ENCODE results near the gene ARL3.
"Not testable (repeated sequence)": the region's sequence is repeated elsewhere in the genome, so short reads cannot be mapped to it uniquely, and the experiment has no call there.

The ARL3 gene

DNA sequence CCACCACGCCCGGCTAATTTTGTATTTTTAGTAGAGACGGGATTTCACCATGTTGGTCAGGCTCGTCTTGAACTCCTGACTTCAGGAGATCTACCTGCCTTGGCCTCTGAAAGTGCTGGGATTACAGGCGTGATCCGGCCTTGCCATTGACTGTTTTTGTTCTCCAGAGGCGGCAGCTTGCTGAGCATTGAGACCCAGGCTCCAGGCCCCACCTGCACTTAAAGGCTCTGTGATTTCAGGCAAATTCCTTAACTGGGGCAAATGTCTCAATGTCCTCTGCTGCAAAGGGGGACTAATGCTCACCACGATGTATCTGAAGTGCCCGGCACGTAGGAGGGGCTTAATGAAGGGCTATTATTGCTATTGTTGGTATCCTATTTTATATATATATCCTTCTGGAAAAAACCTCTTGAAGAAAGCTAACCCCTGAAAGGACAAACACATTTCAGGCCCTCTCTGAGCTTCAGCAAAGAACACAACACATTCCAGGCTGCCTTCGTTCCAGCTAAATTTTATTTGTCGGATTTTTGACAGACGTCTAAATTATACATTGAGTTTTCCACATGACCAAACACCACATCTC, 40.9 kb downstream of the ARL3 start:
- no peak for DNase-seq (ENCODE audit: low read depth)

DNA sequence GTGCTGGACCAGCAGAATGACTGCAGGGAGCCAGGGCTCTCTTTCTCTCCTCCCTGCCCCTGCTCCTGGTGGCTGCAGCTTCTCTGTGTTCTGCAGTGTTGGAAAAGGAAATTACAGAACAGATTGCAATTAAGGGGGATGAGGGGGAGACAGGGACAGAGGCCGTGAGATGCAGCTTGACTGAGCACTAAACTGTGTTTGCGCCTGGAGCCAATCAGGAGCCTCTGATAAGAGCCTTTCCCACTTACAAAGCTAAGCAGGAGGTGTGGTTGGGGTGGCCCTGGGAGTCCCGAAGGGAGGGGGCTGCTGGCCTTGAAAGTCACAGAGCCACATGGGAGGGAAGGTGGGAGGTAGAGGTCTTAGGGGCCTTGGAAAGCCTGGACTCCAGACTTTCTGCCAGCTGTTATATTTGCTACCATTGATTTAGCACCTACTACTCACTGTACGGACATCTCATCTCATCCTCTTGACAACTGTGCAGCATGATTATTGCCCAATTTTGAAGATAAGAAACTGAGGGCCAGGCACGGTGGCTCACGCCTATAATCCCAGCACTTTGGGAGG, 43.2 kb downstream of the ARL3 start:
- no peak for DNase-seq (ENCODE audit: low read depth)

DNA sequence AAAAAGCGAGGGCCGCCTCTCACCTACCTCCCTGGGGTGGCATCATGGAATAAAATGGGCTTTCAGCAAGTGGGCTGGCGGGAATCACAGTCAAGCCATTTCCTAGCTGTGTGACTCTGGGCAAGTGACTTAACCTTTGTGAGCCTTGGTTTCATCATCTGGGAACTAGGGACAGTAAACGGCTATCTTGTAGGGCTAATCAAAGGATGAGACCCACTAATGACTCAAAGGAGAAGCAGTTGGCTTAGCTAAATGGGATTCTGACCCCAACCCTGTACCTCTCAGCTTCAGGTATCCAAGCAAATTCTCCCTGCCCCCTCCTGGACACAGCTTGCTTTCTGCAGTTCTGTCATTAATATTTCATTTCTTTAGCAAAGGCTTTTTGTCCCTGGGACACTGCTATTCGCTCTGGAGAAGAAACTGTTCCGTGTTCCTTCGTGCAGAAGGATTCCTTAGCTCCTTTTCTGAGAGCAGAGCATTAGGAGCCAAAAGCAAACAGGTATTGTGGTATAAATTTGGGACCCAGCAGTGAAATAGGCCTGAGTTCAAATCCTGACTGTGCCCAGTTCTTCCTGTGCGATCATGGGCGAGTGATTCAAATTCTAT, 44.0 kb downstream of the ARL3 start:
- DNase-seq (ENCODE audit: low read depth): no peak

DNA sequence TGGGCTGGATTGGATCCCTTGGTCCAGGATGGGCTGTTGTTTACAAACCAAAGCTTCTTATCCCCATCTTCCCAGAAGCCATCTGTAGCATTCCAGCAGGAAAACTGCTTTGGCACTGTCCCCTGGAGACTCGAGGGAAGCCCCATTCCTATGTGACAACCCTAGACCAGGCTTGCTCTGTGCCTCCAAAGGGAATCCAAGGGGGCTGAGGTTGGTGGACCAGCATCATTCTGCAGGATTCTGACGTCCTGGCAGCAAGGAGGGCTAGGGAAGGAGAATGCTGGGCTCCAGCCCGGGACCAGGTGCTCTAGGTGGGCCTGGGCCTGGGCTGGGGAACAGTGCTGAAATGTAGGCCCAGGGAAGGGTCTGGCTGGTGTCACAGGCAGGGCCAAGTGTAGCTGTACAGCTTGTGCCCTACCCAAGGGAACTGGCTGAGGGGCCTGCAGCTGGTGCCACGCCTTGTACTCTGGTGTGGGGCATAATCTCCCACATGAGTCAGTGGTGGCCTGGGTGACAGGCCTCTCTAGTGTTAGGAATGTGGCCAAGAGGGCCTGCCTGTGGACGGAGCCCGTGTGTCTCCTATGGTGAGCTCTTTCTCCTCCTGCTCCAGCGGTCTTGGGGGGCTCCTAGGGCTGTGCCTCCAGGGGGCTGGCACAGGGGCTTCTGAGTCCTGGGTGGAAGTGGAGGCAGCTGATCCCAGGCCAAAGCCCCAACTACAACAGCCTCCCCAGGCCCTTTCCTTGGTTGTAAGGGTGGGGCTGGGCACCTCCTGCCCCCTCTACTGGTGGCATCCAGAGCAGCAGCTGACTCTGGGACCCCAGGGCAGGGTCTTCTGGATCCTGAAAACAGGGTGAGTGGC, 44.8 kb downstream of the ARL3 start:
- DNase-seq (ENCODE audit: low read depth): no peak

DNA sequence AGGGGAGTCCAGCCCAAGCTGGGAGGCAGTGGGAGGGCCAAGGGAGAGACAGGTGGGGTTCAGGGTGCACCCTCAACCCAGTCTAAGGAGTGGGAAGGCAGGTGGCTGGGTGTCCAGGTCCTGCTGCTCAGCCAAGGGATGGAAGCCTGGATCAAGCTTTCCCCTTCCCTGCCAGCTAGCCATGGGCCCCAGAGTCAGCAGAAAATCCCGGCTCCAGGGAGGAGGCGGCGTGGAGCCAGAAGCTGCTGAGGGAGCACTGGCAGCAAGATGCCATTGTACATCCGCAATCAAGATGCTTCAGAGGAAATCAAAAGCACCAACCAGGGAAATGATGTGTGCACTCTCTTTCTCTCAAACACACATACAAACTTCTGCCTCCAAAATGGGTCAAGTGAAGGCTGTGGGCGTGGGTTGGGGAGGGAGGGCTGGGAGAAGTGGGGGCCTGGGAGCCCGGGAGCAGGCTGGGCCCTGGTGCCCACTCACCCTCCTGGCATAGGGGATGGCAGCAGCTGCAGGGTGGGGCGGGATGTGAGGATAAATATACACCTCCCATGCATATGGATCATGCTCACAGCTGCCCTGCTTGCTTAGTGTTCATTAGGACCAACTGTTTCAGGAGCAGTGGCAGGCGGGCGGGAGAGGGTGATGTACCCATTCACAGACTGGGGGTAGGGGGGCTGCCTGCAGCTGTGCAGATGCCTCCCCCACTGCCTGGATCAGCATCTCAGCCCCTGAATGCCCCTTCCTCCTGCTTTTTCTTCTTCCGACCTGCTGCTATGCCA, 45.7 kb downstream of the ARL3 start:
- no peak for DNase-seq (ENCODE audit: low read depth)

DNA sequence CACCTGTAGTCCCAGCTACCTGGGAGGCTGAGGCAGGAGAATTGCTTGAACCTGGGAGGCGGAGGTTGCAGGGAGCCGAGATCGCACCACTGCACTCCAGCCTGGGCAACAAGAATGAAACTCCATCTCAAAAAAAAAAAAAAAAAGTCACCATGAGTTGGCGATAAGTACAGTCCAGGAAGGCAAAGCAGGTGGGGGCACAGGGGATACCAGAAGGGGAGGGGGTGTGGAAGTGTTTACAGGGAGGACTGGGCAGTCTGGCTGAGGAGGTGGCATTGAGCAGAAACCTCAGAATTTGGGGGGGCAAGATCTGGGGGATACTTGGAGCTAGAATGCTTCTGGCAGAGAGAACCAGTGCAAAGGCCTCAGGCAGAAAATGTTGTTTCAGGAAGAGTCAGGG, 46.8 kb downstream of the ARL3 start:
- not testable (repeated sequence) for DNase-seq (ENCODE audit: low read depth)

DNA sequence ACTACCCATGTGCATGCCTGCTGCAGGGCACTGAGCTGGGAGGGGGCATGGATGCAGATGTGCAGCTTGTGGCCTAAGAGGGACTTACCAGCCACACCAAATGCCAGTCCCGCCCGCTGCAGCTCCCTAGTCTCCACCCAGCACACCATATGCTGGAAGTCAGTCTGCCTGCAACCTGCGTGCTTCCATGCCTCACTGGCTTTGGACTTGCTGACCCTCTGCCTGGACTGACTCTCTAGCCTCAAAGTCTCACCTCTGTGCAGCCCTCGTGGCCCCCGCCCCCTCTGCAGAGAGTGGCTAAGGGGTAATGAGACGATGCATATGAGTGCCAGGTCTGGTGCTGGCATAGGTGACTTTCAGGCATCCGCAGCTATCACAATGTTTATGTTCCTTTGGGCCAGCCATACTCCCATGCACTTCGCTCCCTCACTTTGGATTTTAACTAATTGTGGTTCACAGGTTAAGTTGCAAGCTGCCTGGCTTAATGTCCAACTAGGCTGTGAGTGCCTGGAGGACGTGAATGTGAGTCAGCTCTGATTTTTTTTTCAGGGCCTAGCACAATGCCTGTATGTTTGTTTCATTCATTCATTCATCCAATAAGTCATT, 48.2 kb downstream of the ARL3 start:
- no peak for DNase-seq (ENCODE audit: low read depth)

DNA sequence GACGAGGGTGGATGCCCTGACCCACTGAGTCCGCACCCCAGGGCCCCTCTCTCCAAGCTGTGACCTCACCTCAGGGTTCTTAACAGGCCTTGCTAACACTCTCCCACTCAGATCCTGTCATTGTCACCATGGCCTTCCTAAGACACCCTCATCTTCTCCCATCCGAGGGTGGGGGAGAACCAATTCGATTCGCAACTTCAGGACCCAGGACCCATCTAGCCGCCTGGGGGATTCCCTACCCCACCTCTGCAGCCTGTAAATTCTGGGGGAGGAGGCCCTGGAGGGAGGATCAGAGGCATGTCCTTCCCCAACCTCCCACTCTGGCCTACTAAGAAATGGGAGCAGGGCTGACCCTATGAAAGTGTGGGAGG, 52.6 kb downstream of the ARL3 start:
- DNase-seq (ENCODE audit: low read depth): no peak

DNA sequence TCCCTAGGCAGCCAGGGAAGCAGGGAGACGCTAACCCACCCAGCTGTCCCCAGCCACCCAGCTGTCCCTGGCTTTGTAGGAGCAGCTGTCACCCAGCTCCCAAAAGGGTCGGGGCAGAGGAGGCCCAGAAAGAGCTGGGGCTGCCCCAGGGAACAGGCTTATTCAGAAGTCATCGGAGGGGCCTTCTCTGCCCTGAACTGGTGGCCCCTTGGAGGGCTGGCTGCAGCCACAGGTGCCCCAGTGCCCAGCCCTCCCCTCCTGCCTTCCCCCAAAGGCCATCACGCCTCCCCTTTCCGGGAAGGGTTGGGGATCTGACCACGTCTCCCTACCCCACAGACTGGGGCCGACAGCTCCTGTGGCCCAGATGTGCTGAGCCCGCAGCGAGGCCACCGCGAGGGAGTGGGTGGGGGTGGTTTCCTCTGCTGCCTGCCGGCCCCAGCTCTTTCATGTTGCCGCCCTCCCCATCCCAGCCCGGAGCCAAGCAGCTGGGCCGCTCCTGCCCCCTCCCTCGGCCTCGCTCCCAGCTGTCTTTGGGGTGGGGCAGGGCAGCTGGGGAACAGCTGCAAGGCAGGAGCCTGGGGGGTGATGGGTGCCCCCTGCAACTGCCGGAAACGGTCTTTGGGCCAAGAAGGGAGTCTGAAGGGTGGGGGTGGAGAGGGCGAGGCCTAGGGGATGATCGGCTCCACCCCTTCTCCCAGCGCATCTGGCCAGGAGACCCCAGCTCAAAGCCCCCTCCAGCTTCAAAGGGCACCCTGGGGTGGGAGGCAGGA, 53.1 kb downstream of the ARL3 start:
- peak; percentile 46 for DNase-seq (ENCODE audit: low read depth)

DNA sequence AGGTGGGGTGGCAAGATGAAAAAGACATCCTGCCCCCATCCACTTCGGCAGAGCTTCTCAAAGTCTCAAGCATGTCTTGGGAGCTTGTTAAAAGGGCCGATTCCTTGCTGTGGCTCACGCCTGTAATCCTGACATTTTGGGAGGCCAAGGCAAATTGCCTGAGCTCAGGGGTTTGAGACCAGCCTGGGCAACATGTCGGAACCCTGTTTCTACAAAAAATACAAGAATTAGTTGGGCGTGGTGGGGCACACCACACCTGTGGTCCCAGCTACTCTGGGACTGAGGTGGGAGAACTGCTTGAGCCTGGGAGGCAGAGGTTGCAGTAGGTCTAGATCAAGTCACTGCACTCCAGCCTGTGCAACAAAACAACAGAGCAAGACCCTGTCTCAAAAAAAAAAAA, 55.4 kb downstream of the ARL3 start:
- DNase-seq (ENCODE audit: low read depth): no peak

DNA sequence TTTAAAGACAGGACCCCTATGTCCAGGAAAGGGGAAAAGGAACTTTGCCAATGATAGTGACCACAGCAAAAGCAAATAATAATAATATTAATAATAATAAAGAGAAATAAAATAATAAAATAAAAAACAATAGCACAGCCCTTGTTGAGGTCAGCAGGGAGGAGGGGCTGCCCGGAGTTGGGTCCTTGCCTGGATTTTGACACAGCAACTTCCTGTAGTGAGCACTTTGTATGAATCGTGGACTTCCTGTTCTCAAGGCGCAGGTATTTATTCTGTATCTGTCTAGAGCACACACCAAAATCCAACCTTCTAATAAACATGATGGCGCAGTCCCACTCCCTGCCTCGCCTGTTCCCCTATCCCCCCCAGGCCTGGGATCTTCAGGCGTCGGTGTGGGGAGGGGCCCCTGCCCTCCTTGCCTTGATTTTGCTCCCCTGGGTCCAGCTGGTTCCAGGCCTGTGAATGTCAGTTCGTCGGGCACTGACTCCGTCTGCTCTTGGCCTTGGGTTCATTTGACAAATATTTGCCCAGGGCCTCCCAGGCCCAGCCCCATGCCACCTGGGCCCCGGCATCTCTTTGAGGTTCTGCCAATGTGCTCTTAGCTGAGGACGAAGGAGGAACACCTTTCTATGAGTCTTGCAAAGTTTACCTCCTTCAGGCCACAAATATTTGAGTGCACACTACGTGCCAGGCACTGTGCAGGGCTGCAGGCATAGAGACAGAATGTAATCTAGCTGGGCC, 56.0 kb downstream of the ARL3 start:
- DNase-seq (ENCODE audit: low read depth): no peak

DNA sequence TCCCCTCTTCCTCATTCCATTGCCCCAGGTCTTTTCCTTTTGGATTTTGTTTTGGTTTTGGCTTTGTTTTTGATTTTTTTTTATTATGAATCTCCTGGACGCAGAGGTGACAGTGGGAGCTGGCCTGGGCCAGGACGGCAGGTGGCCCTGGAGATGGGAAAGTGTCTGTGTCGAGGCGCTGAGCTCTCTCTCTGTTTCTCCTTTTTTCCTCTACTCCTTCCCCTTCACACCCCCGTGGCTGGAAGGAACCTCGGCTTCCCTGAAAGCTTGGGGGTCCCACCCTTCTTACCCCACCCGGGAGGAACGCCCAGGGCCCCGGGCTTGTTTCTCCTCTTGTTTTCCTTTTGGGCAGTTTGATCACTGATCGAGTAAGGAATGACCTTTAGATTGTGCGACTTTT, 56.7 kb downstream of the ARL3 start:
- no peak for DNase-seq (ENCODE audit: low read depth)

DNA sequence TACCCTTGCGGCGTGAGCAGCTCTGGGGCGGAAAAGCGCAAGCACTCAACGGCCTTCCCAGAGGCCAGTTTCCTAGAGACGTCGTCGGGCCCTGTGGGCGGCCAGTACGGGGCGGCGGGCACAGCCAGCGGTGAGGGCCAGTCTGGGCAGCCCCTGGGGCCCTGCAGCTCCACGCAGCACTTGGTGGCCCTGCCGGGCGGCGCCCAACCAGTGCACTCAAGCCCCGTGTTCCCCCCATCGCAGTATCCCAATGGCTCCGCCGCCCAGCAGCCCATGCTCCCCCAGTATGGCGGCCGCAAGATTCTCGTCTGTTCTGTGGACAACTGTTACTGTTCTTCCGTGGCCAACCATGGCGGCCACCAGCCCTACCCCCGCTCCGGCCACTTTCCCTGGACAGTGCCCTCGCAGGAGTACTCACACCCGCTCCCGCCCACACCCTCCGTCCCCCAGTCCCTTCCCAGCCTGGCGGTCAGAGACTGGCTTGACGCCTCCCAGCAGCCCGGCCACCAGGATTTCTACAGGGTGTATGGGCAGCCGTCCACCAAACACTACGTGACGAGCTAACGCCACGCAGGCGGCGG, 57.3 kb downstream of the ARL3 start:
- DNase-seq (ENCODE audit: low read depth): no peak

DNA sequence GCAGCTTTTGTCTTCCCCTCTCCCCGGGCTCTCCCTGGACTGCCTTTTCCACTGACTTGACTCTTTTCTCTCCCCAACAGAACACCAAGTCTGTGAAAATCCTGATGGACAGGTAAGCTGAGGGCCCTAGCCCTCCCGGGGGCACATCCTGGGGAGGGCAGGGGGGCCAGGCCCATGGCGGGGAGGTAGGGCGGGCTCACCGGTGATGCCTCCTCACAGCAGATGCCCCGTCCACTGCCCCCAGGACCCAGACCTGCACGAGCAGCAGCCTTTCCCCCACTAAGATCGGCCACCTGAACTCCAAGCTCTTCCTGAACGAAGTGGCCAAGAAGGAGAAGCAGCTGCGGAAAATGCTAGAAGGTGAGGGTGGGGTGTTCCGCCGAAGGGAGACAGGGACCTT, 58.2 kb downstream of the ARL3 start:
- DNase-seq (ENCODE audit: low read depth): no peak

DNA sequence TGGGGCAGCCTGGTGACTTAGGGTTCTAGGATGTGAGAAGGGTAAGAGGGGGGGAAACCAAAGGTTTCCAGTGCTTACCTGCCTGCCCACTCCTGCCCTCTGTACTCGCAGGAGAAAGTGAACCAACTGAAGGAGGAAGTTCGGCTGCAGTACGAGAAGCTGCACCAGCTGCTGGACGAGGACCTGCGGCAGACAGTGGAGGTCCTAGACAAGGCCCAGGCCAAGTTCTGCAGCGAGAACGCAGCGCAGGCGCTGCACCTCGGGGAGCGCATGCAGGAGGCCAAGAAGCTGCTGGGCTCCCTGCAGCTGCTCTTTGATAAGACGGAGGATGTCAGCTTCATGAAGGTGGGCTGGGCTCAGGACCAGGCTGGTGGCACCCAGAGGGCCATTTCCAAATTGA, 59.2 kb downstream of the ARL3 start:
- no peak for DNase-seq (ENCODE audit: low read depth)

DNA sequence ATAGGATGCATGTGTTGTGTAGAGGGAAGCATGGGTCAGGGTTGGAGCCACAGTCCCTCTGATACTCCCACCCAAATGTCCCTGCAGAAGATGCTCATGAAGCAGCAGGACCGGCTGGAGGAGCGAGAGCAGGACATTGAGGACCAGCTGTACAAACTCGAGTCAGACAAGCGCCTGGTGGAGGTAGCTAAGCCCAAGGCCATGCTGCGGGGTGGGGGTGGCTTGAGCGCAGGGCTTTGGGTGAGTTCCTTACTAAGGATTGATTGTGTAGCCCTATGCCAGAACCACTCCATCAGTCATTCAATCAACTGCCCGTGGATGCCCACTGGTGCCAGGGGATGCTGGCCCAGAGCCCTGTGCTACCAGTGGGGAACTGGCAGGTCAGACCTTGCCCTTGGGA, 59.6 kb downstream of the ARL3 start:
- DNase-seq (ENCODE audit: low read depth): no peak

DNA sequence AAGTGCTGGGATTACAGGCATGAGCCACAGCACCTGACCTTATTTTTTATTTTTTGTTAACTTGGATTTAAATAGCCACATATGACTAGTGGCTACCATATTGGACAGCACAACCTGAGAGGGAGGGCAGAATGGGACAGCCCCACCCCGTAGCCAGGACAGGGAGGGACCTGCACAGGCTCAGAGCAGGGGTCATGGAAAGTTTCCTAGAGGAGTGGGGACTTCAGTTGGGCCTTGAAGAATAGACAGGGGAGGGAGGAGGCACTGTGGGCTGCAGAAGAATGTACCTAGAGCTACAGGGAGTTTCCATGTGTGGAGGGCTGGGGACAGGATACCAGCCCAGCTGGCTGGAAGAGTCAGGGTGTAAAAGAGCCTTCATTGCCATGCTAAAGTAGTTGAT, 61.1 kb downstream of the ARL3 start:
- no peak for DNase-seq (ENCODE audit: low read depth)

DNA sequence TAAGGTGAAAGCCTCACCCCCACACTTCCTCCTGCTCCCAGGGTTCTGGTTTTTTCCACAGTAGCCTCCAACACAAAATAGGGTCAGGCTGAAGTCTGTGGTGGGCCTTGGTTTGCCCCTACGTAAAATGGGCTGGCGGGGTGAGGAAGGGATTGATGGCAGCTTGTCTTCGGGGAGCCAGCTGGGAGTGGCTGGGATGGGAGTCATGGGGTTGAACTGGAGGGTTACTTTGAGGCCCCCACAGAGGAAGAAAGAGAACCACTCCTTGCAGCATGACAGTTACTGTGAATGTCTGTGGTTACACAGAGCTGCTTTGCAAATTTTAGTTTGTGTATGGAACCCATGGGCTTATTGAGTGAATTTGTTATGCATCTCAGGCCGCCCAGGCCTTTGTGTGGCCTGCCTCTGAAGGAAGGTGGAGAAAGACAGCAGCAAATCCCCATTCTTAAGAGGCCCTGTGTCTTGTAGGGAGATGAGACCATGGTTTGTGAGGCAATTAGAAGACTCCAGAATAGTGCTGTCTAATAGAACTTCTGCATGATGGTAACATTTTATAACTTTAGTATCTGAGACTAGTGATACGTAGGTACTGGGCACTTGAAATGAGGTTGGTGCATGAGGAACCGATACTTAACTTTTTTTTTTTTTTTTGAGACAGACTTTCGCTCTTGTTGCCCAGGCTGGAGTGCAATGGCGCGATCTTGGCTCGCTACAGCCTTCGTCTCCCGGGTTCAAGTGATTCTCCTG, 61.9 kb downstream of the ARL3 start:
- DNase-seq (ENCODE audit: low read depth): no peak

DNA sequence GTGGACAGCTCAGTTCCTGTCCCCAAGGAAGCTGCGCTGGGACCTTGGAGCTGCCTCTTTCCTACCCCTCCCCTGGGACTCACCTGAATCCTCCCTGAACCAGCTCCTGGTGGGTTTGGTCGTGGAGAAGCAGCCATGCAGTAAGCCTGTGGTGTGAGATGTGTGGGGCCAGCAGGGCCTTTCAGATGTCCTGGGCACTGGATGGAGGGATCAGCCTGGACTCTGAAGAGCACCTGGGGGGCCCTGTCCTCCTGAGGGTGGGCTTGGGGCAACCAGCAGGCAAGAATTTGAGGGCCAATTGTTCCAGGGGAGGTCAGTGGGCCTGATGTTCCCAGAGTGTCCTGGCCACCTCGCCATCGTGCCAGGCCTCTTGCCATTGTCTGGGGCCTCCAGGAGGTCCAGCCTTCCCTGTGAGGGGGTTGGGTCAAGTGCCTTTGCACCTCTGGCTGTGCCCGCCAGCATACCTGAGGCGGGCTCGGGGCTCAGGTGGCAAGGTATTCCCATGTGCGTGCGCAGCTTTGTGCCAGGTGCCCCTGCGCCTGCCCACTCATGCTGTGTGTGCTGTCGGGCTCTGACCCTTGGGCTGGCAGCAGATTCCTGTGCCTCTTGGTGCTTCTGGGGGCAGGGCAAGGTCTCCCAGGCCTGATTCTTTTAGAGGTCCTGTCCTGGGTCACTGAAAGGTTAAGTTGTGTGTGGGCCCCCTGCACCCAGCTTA, 62.6 kb downstream of the ARL3 start:
- DNase-seq (ENCODE audit: low read depth): no peak

Data from activated T-cell treated with anti-CD3 and anti-CD28 coated beads for 24 hours (primary cell).